GM19351 (cell line): ENCODE measurements around the gene AGAP3.

Experiments
- ATAC-seq: cut with Tn5 transposase; IDR thresholded peaks from one replicate; pipeline ENCODE4 v1.9.1; 2021; ENCODE audit warnings: mild to moderate bottlenecking, moderate library complexity; ENCODE audit not compliant: unreplicated experiment

Gene AGAP3

GRCh38 chr7:151152643-151153513, 66.6 kb downstream of the AGAP3 start:
- ATAC-seq: no peak

- no peak for ATAC-seq
Observed at GRCh38 chr7:151157645-151158329, 71.5 kb downstream of the AGAP3 start.

- no peak for ATAC-seq
Observed at GRCh38 chr7:151161757-151162156, 75.5 kb downstream of the AGAP3 start.

GRCh38 chr7:151166629-151167196, 80.4 kb downstream of the AGAP3 start:
- ATAC-seq: no peak

GRCh38 chr7:151167197-151167961, 81.1 kb downstream of the AGAP3 start, which contains the start of gene GBX1:
Gene GBX1, minus strand, starts transcription at chr7:151167694. Its CDS starts 146 bp downstream, at chr7:151167548.
- no peak for ATAC-seq

- ATAC-seq: peak; percentile 66
Observed at GRCh38 chr7:151168003-151168786, 81.9 kb downstream of the AGAP3 start.

GRCh38 chr7:151168787-151169162, 82.5 kb downstream of the AGAP3 start:
- ATAC-seq: no peak

- ATAC-seq: peak; percentile 66
Observed at GRCh38 chr7:151172273-151173141, 86.2 kb downstream of the AGAP3 start.

- no peak for ATAC-seq
Observed at GRCh38 chr7:151173386-151174245, 87.3 kb downstream of the AGAP3 start.

- no peak for ATAC-seq
Observed at GRCh38 chr7:151174246-151175046, 88.2 kb downstream of the AGAP3 start.

- no peak for ATAC-seq
Observed at GRCh38 chr7:151175047-151175792, 88.9 kb downstream of the AGAP3 start.

GRCh38 chr7:151175793-151176311, 89.6 kb downstream of the AGAP3 start:
- no peak for ATAC-seq

GRCh38 chr7:151176401-151176800, 90.1 kb downstream of the AGAP3 start:
- ATAC-seq: no peak

- no peak for ATAC-seq
Observed at GRCh38 chr7:151177310-151177709, 91.0 kb downstream of the AGAP3 start.

GRCh38 chr7:151178236-151178635, 92.0 kb downstream of the AGAP3 start:
- no peak for ATAC-seq

- ATAC-seq: no peak
Observed at GRCh38 chr7:151178831-151179230, 92.6 kb downstream of the AGAP3 start.
